GM19035 (cell line): ENCODE results near the gene BEAN1.
"Not testable (repeated sequence)": the region's sequence is repeated elsewhere in the genome, so short reads cannot be mapped to it uniquely, and the experiment has no call there.

Experiments used
- ATAC-seq: cut with Tn5 transposase; IDR thresholded peaks from one replicate; pipeline ENCODE4 v1.9.1; 2021; ENCODE audit not compliant: unreplicated experiment

The BEAN1 gene

GRCh38 chr16:66440271-66440802, 13.2 kb downstream of the BEAN1 start:
- ATAC-seq = no peak

- ATAC-seq = no peak
Observed at GRCh38 chr16:66440970-66441369, 13.9 kb downstream of the BEAN1 start.

- ATAC-seq = no peak
Observed at GRCh38 chr16:66441586-66442375, 14.7 kb downstream of the BEAN1 start.

GRCh38 chr16:66442502-66443268, 15.6 kb downstream of the BEAN1 start:
- ATAC-seq = no peak

DNA sequence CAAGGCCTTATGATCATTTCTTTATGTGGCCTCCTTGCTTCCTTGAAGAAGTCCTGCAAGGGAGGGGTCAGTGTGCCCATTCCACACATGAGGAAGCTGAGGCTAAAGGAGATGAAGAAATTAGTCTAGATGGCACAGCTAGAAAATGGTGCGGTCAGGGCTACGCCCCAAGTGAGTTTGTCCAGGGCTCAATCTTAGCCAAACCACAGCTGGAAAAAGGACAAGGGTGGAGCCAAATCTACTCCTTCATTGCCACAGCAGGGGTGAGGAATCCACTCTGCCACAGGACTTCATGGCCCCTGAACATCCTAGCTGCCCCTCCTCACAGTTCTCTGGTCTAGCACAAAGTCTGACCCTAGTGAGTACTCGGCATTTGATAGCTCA, 16.2 kb downstream of the BEAN1 start:
- no peak for ATAC-seq

DNA sequence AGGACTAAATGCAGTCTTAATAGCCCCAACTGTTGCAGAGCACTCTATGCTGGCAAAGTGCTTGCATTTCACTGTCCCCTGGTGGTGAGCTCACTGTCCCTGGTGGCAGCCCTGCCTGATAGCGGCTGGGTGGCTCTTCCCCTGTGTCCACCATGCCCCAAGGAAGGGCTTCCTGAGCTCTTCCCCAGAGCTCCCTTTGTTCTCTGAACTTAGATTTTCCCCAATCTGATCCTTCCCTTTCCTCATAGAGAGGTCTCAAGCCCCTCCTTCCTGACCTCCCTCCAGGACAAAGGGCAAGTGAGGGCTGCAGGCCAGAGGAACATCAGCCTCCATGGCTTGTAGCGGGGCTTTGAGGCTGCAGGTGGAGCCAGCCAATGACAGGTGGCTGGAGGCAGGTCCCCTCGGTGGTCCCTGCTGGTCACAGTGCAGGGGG, 17.0 kb downstream of the BEAN1 start:
- ATAC-seq = no peak

- ATAC-seq = no peak
Observed at GRCh38 chr16:66446737-66447136, 19.6 kb downstream of the BEAN1 start.

GRCh38 chr16:66447491-66447890, 20.4 kb downstream of the BEAN1 start:
- no peak for ATAC-seq

- ATAC-seq = no peak
Observed at GRCh38 chr16:66451548-66451947, 24.5 kb downstream of the BEAN1 start.

- not testable (repeated sequence) for ATAC-seq
Observed at GRCh38 chr16:66453230-66453629, 26.1 kb downstream of the BEAN1 start.

DNA sequence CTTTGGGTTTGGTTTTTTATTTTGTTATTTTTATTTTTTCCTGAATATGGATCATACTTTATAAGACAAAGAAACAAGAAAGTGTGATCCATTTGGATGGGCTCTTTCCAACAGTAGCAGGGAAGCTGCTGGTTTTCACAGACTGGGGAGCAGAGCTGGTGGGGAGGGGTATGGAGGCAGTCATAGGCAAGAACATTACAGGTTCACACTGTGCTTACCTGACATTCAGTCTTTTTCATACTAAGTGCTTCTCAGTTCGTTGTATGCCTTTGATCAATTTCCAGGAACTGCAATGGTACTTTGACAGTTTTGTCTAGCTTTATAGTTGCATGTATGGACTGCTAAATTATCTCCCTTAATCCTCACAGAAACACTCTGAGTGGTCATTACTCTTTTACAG, 27.7 kb downstream of the BEAN1 start:
- ATAC-seq = no peak

DNA sequence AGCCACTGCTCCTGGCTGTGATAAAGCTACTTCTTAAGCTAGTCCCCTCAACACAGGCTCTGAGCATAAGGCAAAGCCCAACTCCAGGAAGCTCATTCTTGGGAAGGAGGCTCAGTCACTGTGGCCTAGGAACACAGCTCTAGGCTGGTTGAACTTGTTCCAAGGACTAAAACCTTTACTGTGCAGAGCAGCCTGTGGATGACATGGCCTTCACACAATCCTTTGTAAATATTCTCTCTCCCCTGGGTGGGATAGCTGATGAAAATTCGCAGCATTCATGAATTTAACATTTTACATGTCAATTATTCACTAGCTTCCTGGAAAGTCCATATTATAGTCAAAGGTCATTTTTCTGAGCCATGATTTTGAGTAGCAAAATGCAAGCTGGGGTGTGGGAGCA, 28.9 kb downstream of the BEAN1 start:
- no peak for ATAC-seq

GRCh38 chr16:66457888-66458287, 30.8 kb downstream of the BEAN1 start:
- ATAC-seq = no peak

DNA sequence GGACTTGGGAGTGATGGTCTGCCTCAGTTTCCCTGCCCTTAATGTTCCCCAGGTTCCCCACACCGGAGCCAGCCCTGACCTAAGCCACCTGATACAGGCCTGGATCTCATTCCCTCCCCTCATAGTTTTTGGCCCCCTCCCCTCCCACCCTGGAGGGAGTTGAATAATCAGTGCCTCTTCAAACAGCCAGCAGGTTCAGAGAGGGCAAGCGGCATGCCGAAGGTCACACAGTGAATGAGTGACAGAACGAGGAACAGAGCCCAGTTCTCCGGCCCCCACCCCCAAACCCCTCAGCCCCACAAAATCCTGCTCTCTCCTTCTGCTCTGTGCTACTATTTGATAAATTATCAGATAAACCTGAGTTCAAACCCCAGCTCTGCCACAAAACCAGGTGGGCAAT, 31.2 kb downstream of the BEAN1 start:
- ATAC-seq = no peak

DNA sequence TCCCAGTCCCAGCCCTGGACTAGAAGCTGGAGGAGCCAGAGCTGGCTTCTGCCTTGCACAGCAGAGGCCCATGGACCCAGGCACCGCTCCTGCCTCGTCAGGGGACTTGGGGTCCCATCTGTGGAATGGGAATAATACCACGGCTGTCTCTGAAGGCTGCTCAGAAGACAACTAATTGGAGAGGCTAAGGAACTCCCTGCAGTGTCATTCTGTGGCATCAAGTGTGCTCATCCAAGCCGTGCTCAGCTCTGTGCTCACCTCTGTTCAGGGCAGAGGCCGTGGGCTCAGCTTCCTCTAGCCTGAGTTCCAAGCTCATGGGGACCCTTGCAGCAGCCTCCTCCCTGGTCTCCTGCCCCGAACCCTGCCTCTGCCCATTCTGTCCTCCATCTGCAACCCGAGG, 31.8 kb downstream of the BEAN1 start:
- ATAC-seq = no peak

DNA sequence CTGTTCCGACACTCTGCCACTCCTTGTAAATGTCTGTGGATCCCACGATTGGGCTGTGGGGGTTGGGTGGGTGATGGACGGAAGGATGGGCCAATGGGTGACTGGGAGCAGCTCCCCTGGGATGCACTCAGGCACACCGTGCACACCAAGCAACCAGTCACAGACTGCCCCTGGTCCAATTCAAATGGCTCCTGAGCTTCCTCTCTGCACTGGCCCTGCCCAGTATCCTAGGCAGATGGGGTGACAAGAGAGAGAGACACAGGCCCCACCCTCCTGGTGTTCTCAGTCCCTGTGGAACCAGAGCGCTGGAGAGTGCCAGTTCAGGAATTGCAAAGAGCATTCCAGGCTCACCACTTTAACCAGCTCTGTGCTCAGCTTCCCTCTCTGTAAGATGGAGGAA, 32.8 kb downstream of the BEAN1 start:
- ATAC-seq = no peak

DNA sequence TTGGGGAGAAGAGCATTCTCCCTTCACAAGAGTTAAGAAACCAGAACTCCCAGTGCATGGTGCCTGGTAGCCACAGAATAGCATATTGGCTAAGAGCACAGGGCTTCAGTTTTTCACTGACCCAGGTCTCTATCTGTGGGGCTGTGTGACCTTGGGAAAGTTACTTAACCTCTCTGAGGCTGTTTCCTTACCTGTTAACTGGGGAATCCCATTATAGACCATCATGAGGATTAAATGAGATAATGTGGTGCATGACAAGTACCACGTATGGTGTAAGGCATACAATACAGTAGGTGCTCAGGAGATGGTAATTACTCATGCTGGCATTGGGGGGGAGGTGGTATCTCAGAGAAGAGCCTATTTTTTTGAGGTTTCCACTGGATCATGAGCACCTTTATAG, 33.6 kb downstream of the BEAN1 start:
- ATAC-seq = no peak

DNA sequence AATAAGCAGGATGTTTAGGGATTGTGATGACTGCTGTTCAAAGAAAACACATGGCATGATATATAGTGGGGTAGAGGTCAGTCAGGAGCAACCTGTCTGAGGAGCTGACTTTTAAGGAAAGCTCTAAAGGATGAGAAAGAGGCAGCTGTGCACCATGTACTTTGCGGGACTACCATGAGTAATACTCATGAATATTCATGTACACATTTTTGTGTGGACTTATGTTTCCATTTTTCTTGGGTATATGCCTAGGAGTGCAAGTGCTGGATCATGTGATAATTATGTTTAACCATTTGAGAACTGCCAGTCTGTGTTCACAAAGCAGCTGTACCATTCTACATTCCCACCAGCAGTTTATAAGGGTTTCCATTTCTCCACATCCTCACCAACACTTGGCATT, 35.8 kb downstream of the BEAN1 start:
- ATAC-seq = no peak

GRCh38 chr16:66465946-66466345, 38.9 kb downstream of the BEAN1 start:
- not testable (repeated sequence) for ATAC-seq

DNA sequence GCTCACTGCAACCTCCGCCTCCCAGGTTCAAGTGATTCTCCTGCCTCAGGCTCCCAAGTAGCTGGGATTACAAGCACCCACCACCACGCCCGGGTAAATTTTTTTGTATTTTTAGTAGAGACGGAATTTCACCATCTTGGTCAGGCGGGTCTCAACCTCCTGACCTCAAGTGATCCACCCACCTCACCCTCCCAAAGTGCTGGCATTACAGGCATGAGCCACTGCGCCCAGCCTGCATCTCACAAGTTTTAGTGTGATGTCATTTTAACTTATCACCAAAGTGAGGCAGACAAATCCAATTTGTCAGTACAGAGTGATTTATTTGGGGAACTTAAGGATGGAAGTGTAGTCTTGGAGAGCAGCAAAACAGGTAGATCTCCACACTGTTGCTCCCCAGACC, 39.5 kb downstream of the BEAN1 start:
- not testable (repeated sequence) for ATAC-seq

GRCh38 chr16:66467611-66468010, 40.5 kb downstream of the BEAN1 start:
- ATAC-seq = no peak

GRCh38 chr16:66468321-66468965, 41.3 kb downstream of the BEAN1 start:
- no peak for ATAC-seq
